ENCODE measurements around the gene CALML6. TPM values are rescaled to one million over a fixed set of nuclear protein-coding genes. Genes with fewer than 3 reads are reported as not detected.

Gene CALML6
- total RNA-seq, 3 donors from 2014 or later = 0.33 to 1.2 TPM; not detected in 1

DNA sequence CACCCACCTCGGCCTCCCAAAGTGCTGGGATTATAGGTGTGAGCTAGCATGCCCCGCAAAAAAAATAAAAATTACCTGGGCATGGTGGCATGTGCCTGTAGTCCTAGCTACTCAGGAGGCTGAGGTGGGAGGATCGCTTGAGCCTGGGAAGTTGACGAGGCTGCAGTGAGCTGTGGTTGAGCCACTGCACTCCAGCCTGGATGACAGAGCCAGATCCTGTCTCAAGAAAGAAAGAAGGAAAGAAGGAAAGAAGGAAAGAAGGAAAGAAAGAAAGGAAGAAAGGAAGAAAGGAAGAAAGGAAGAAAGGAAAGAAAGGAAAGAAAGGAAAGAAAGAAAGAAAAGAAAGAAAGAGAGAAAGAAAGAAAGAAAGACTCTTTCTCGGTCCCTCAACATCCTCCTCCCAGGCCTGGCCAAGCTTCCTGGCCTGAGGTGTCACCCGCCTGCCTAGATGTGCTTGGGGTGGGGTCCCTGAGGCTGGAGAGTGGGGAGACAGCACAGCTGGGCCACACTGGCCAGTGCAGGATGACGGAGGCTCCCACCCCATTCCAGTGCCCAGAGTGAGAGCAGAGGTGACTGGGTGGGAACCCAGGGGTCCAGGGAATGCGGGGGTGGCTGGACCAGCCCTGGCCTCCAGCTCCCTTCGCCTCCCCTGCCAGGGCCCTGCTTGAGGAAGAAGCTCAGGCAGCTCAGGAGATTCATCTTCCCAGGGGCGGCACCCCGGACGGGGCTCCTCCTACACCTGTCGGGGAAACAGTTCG is 14.0 kb upstream of the CALML6 start:
- Histone ChIP-seq H3K9me3 (no peaks in the 10 kb centered on the region), H3K27ac (no peak overlapping the region), H3K4me1 (no peaks in the 10 kb centered on the region), H3K36me3 (no peaks in the 10 kb centered on the region), H3K4me3 (no peak overlapping the region), H3K27me3 (no peaks in the 10 kb centered on the region)
- intact Hi-C loops (cut with DNase I; ENCODE audit: low total_unique reads) = no loop called here
- no peak for DNase-seq (ENCODE audit: low spot score in 2 of 2)
- TF ChIP-seq, protein P1, sequence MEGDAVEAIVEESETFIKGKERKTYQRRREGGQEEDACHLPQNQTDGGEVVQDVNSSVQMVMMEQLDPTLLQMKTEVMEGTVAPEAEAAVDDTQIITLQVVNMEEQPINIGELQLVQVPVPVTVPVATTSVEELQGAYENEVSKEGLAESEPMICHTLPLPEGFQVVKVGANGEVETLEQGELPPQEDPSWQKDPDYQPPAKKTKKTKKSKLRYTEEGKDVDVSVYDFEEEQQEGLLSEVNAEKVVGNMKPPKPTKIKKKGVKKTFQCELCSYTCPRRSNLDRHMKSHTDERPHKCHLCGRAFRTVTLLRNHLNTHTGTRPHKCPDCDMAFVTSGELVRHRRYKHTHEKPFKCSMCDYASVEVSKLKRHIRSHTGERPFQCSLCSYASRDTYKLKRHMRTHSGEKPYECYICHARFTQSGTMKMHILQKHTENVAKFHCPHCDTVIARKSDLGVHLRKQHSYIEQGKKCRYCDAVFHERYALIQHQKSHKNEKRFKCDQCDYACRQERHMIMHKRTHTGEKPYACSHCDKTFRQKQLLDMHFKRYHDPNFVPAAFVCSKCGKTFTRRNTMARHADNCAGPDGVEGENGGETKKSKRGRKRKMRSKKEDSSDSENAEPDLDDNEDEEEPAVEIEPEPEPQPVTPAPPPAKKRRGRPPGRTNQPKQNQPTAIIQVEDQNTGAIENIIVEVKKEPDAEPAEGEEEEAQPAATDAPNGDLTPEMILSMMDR (IDR thresholded peaks at IDR 0.05) = no peak
- TF ChIP-seq POLR2AphosphoS5 (IDR thresholded peaks at IDR 0.05) (no peak), POLR2A (IDR thresholded peaks at IDR 0.05) (no peak)

DNA sequence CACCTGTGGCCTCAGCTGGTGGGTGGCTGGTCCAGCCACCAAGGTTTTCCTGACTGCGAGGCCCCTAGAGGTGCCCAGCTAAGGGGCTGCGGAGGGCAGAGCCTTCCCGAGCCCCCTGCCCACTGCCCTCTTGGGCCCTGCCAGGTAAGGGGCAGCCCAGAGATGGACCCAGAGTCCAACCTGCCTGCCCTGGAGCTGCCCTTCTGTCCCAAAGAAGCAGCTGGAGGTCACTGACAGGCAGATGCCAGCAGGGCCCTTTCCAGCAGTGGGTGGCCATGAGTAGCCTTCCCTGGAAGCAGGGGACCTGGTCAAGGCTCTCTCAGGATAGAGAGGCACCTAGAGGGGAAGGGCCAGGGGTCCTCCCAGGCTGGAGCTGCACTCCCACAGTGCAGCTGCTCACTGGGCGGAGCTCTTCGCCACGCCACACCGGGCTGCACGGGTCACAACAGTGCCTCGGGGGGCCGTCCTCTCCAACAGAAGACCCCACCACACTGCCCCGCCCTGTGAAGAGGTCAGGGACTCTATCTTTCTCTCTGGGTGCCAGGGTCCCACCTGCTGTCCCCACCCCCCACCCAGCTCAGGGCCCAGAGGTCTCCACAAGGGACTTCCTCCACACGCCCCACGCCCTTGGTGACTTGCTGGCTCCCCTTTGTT is 13.3 kb upstream of the CALML6 start:
- no peak overlapping the region for H3K4me3 ChIP-seq
- no peaks in the 10 kb centered on the region for H3K4me1 ChIP-seq
- DNase-seq (ENCODE audit: low spot score in 2 of 2) = no peak
- intact Hi-C loops (cut with DNase I; ENCODE audit: low total_unique reads) = no loop called here
- no peaks in the 10 kb centered on the region for H3K27me3 ChIP-seq
- no peaks in the 10 kb centered on the region for H3K9me3 ChIP-seq
- TF ChIP-seq POLR2A (IDR thresholded peaks at IDR 0.05) (no peak), POLR2AphosphoS5 (IDR thresholded peaks at IDR 0.05) (no peak)
- TF ChIP-seq, protein P1 (IDR thresholded peaks at IDR 0.05) = no peak
- H3K27ac ChIP-seq = no peak overlapping the region
- H3K36me3 ChIP-seq = no peaks in the 10 kb centered on the region

DNA sequence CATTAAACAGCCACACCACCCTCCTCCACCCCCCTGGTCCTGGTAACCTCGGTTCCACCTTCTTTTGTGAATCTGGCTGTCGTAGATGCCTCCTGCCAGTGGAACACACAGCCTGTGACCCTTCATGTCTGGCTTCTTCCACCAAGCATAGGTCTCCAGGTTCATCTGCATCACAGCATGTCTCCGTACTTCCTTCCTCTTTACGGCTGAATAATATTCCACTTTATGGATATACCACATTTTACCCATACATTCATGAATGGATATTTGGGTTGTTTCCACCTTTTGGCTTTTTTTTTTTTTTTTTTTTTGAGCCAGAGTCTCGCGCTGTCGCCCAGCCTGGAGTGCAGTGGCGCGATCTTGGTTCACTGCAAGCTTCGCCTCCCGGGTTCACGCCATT is 11.8 kb upstream of the CALML6 start:
- intact Hi-C loops (cut with DNase I; ENCODE audit: low total_unique reads) = no loop called here
- no peak for DNase-seq (ENCODE audit: low spot score in 2 of 2)
- Histone ChIP-seq H3K27ac (no peak overlapping the region), H3K4me1 (peaks cover 1 to 5% of the 10 kb centered on the region in 2 donors), H3K27me3 (no peaks in the 10 kb centered on the region), H3K36me3 (no peaks in the 10 kb centered on the region), H3K4me3 (no peak overlapping the region), H3K9me3 (no peaks in the 10 kb centered on the region)
- TF ChIP-seq, protein P1 (IDR thresholded peaks at IDR 0.05) = no peak
- no peak for TF ChIP-seq POLR2A (IDR thresholded peaks at IDR 0.05)
- TF ChIP-seq POLR2AphosphoS5 (IDR thresholded peaks at IDR 0.05) = no peak

DNA sequence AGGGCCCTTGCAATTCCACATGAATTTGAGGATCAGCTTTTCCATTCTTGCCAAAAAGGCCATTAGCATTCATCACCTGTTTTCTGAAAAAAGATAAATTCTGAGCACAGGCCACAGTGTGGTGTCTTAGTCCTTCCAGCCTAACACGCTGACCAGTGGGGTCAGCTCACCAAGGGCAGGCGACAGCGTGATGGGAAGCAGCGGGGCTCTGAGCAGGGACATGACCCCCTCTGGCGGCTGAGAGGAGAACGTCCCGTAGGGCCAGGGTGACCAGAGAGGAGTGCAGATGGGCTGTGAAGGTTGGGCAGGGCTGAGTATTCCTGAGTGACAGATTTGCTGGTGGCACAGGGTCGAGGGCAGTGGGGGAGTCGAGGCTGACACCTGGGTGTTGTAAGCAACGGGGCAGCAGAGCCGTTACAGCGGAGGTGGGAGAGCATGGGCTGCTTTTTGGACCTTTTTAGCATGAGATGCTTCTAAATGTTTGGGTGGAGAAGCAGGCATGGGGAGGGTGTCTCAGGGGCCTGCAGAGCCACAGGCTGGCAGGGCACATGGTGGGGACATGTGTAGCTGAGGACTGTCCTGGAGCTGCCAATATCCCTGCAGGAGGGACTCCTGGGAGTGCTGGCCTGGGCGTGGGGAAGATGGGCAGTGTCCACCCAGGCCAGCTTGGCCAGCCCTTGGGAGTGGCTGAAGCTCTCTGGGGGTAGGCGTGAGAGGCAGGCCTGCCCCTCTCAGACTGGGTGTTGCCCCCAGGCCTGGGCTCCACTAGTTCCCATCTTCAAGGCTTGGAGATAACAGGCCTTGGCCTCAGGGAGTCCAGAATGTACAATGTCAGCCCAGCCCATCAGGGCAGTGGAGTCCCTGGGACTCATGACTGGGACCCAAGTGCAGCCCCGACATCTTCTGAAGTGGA is 8.6 kb upstream of the CALML6 start:
- peaks cover 6 to 7% of the 10 kb centered on the region in 2 donors for H3K4me1 ChIP-seq
- H3K36me3 ChIP-seq = no peaks in the 10 kb centered on the region
- no peak overlapping the region for H3K27ac ChIP-seq
- H3K4me3 ChIP-seq = no peak overlapping the region
- TF ChIP-seq, protein P1 (IDR thresholded peaks at IDR 0.05) = peak; percentile 73 to 94 (median 87)
- TF ChIP-seq POLR2A (IDR thresholded peaks at IDR 0.05) = no peak
- TF ChIP-seq POLR2AphosphoS5 (IDR thresholded peaks at IDR 0.05) = peak; percentile 49 to 67 (median 61)
- peak; percentile 72 to 82 for DNase-seq (ENCODE audit: low spot score in 2 of 2)
- no peaks in the 10 kb centered on the region for H3K27me3 ChIP-seq
- no peaks in the 10 kb centered on the region for H3K9me3 ChIP-seq
- intact Hi-C loops (cut with DNase I; ENCODE audit: low total_unique reads) = loop anchor here (5.0 kb wide), 1 partner anchor 144 kb away; no protein-coding TSS in a partner anchor

Measured in breast epithelium (tissue), 4 donors.